Umbilical cord (tissue), 2 donors: ENCODE data around the gene ETV4. TPM values are rescaled to one million over a fixed set of nuclear protein-coding genes. Genes with fewer than 3 reads are reported as not detected.
A peak's percentile ranks its signal among the peaks of the same experiment; 100 is the strongest.

Experiments used
- DNase-seq: peaks from one replicate; pipeline ENCODE4 v3.0.0-alpha.2; 2015; ENCODE audit warnings: low spot score
- total RNA-seq: library from RNA; depleted of rRNA; stranded (reverse); fragments of >200 nt; gene quantifications from one replicate; pipeline ENCODE4 v1.2.3, GENCODE V29; 2014; ENCODE audit warnings: low replicate concordance; ENCODE audit not compliant: insufficient read depth

Gene ETV4
- total RNA-seq: not detected

GRCh38 chr17:43546319-43547188, at the start of gene ETV4:
Gene ETV4 (minus strand): TSS chr17:43546340. CDS start chr17:43545617, 723 bp downstream.
- peak; percentile 90 for DNase-seq

DNA sequence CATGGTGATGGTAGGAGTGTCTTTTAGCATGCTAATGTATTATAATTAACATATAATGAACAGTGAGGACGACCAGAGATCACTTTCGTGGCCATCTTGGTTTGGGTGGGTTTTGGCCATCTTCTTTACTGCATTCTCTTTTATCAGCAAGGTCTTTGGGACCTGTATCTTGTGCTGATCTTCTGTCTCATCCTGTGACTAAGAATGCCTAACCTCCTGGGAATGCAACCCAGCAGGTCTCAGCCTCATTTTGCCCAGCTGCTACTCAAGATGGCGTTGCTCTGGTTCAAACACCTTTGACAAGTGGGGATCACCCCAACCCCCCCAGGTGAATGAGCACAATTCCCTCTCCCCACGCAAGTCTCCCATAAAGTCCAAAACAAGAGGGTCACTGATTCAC, 49.3 kb upstream of the ETV4 start:
- no peak for DNase-seq

- peak; percentile 91 for DNase-seq
These were observed 45.8 kb upstream of the ETV4 start for GRCh38 chr17:43591779-43592562.

DNA sequence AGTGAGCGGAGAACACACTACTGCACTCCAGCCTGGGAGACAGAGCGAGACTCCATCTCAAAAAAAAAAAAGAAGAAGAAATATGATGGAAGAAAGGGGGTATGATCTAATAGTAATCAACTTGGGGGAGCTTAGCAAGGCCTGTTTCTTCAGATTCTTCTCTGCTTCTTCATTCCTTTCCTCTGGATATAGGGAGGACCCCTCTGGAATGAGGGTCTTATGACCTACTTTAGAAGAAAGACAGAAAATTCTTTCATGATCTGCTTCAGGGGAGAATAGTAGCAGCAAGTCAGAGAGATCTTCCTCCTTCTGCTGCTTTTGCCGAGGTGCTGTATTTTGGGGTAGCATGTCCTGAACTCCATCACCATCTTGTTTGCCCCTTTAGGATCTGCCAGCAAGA, 44.9 kb upstream of the ETV4 start:
- DNase-seq: peak; percentile 67

- no peak for DNase-seq
These were observed 42.7 kb upstream of the ETV4 start for GRCh38 chr17:43588664-43589435.

- no peak for DNase-seq
These were observed 42.0 kb upstream of the ETV4 start for GRCh38 chr17:43588121-43588520.

DNA sequence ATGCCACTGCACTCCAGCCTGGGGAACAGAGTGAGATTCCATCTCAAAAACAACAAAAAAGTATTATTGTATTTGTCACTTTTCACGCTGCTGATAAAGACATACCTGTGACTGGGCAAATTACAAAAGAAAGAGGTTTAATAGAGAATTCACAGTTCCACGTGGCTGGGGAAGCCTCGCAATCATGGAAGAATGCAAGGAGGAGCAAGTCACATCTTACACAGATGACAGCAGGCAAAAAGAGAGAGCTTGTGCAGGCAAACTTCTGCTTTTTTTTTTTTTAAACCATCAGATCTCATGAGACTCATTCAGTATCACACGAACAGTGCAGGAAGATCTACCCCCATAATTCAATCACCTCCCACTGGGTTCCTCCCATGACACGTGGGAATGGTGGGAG, 41.5 kb upstream of the ETV4 start:
- no peak for DNase-seq

DNA sequence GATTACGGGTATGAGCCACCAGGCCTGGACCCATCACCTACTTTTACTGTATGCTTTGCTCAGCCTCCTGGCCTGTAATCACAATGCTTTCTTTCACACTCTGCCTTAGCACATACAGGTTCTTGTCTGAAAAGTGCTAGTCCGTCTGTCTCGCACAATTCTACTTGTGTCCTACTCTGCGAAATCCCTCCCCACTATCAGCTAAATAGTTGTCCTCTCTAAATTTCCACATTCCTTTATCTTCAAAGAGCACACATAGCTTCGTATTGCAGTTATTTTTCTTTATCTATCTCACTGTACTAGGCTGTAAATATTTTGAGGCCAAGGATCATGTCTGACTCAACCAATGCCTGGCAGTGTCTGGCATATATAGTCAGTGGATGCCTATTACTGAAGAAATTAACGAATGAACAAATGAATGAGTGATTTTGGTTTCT, 38.5 kb upstream of the ETV4 start:
- DNase-seq: peak; percentile 85

DNA sequence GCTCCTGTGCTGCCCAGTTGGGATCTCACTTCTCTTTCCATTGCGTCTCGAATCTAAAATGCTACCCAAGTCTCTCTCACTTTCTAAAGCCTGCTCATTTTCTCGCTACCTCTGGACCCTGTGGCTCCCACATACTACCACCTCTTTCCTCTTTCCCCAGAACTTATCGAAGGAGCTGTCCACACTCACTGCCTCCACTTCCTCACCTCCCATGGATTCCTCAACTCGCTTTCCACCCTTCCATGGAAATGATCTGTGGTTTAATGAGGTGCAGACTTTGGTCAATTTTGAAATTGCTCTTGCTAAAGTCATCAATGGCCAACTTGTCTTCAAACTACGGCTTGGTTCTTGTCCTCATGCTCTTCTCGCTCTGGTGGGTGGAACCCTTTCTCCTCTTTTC, 37.2 kb upstream of the ETV4 start:
- no peak for DNase-seq

- DNase-seq: no peak
These were observed 35.5 kb upstream of the ETV4 start for GRCh38 chr17:43581613-43582012.

DNA sequence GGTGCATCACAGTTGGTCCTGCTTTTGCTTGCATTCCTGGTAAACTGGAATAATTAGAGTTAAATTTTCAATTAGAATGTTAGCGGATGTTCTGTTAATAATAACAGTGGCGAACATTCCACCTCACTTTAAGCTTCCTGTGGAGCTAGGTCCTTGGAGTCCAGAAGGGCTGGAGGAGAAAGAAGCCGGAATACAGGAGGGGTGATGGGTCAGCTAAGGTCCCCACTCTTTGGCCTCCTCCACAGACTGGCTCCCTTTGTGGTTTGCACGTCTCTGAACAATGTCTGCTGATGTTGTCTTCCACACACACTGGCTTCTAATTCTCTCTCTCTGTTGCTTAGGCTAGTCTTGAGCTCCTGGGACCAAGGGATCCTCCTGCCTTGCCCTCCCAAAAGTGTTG, 35.0 kb upstream of the ETV4 start:
- DNase-seq: no peak

DNA sequence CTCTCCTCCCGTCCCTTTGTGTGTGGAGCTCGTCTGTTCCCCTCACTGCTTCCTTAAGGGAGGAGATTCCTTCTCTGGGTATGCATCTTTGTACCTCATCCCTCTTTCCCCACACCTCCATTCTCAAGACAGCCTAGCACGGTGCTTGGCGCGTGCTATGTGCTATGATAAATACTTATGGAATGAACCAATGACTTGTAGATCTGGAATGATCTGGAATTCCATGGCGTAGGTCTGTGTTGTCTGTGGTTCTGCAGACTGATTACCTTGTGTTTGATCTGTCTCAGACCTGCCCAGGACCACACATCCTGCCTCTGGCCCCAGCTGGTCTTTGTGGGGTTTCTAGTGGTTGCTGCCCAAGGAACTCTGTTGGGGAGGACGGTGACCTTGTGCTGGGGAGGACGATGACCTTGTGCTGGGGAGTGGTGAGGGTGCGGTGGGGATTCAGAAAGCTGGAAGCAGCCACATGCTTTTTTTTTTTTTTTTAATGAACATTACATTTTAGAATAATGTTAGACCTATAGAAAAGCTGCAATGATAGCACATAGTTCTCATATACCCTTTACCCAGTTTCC, 33.5 kb upstream of the ETV4 start:
- no peak for DNase-seq

DNA sequence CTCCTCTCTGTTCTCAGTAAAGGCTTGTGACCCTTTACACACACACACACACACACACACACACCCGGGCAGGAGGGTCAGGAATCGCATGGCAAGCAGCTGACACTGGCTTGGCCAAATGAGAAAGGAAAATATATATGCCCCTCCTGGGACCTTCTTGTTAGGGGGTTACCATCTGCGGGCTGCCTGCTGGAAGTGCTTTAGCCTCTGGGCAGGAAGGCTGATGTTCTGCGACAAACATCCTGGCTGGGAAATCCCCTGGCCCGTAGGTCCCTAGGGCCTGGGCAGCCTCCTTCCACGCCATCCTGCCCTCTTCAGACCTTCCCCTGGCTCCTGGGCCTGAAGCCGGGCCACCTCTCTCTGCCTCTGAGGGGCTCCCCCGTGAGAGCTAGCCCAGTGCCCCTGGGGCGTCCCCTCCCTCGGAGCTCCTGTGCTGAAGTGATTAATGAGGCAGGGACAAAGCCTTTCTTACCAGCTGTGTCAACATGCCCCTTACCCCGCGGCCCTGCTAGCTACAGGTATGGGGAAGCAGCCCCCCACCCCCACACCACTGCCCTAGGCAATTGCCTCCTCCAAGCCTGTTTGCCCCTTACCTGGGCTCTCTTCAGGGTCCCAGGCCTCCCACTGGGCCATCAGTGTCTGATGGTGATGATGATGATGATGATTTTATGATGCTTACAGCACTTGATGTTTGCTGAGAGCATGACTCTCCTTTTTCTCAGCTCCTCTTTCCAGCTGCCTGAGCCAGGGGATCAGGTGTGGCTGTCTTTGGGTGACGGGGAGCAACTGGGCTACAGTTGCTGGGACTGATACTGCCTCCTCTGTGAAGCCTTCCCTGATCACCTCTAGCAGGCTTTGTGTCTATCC, 32.8 kb upstream of the ETV4 start:
- no peak for DNase-seq

DNA sequence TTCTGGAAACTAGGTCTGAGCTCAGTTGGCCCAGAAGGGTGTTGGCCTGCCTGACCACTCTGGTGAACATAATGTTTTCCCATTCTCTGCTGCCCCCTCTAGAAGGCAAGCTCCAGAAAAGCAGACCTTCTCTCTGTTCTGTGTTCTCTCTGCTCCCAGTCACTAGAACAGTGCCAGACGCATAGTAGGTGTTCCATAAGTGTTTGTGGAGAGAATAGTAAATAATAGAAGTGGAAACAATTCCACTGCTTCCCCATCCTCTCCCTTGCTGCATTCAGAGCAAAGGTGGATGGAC, 32.2 kb upstream of the ETV4 start:
- no peak for DNase-seq

GRCh38 chr17:43577664-43578403, 31.7 kb upstream of the ETV4 start:
- DNase-seq: no peak

DNA sequence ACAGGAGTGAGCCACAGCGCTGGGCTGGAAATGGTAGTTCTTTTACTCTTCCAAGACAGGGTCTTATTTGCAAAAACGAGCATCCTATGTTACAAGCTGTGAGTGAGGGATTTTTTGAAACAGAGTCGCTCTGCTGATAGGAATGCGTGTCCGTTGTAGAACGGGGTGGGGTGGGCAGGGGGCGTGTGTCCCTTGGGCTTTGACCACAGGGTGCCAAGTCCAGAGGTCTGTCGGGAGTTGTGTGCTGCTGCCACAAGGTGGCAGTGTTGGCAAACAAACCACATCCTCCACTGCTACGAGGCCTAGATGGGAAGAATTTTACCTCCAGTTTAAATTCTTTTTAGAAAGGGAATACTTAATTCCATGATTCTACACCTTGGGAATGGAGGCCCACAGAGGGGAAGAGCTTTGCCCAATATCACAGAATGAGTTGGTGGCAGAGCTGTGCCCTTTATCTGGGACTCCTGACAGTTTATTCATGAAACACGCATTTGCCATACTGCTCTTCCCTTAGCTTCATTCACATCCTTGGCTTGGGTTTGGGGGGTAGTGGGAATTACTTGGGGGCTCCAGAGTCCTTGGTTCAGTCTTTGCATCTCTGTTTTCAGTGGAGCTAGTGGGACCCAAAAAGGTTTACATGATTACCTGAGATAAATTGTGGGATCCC, 30.6 kb upstream of the ETV4 start:
- DNase-seq: peak; percentile 81

GRCh38 chr17:43574896-43575525, 28.9 kb upstream of the ETV4 start:
- DNase-seq: no peak

- no peak for DNase-seq
These were observed 28.2 kb upstream of the ETV4 start for GRCh38 chr17:43574348-43574747.
